GM19324 (cell line): Measurements from ENCODE around the gene TOMM40.
A peak's percentile ranks its signal among the peaks of the same experiment; 100 is the strongest.
"Not testable (repeated sequence)": the region's sequence is repeated elsewhere in the genome, so short reads cannot be mapped to it uniquely, and the experiment has no call there.

ENCODE experiments used
- ATAC-seq: cut with Tn5 transposase; IDR thresholded peaks from one replicate; pipeline ENCODE4 v1.9.1; 2021; ENCODE audit warnings: mild to moderate bottlenecking, moderate library complexity; ENCODE audit not compliant: unreplicated experiment, low FRiP score

Gene TOMM40

GRCh38 chr19:44891016-44891882 lies at the start of gene TOMM40:
Gene TOMM40, plus strand, starts transcription at chr19:44891254. Its CDS starts 162 bp downstream, at chr19:44891416.
- peak; percentile 72 for ATAC-seq

DNA sequence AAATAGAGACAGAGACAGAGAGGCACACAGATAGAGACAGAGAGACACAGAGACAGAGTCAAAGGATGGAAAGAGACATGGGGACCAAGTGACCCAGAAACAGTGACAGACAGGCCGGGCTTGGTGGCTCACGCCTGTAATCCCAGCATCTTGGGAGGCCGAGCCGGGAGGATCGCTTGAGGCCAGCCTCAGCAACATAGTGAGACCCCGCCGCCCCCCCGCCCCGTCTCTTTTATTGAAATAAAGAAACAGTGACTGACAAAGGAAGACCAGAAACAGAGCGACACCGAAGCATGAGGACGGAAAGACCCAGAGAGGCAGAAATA lies 45.8 kb upstream of the TOMM40 start:
- ATAC-seq = no peak

- ATAC-seq = no peak
Observed at GRCh38 chr19:44845612-44846454, 45.2 kb upstream of the TOMM40 start, which contains the start of gene NECTIN2. Gene NECTIN2, plus strand, starts transcription at chr19:44846297. Its CDS starts 229 bp downstream, at chr19:44846526.

- ATAC-seq = no peak
Observed at GRCh38 chr19:44846455-44847143, 44.5 kb upstream of the TOMM40 start.

DNA sequence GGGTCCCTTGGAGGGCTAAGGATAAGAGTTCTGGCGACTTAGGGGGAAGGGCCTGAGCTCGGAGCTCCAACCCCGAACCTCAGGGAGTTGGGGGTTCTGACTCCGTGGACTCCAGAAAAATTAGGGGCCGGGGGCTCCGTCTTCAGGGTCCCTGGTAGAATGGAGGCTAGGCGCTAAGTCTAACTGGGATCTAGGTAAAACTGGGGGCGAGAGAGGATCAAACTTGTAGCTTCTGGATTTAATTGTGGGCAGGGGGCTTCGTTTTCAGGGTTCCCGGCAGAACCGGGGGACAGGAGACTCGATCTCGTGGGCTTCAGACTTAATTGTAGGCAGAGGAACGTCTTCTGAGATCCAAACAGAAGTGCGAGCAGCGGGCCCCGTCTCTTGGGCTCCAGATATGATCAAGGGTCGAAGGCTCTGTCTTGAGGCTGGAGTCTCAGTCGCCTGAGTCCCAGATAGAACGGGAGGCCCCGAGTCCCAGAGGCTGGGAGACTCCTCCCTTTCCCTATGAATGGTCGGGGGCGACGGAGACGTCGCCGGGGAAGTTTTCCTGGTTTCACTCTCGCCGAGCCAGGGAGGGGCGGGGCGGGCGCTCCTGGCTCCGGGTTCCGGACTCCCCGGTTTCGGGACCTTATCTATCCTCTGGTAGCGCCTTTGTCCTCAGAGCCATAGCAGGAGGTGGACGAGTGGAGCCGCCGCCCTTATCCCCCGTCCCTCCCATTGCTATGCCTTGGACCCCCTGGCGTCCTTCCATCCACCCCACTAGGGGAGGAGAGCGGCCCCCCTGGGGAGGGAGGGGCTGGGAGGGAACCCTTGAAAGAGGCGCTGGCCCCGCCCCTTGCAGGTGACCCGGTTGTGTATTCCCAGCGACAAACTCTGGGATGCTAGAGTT lies 43.7 kb upstream of the TOMM40 start:
- no peak for ATAC-seq

DNA sequence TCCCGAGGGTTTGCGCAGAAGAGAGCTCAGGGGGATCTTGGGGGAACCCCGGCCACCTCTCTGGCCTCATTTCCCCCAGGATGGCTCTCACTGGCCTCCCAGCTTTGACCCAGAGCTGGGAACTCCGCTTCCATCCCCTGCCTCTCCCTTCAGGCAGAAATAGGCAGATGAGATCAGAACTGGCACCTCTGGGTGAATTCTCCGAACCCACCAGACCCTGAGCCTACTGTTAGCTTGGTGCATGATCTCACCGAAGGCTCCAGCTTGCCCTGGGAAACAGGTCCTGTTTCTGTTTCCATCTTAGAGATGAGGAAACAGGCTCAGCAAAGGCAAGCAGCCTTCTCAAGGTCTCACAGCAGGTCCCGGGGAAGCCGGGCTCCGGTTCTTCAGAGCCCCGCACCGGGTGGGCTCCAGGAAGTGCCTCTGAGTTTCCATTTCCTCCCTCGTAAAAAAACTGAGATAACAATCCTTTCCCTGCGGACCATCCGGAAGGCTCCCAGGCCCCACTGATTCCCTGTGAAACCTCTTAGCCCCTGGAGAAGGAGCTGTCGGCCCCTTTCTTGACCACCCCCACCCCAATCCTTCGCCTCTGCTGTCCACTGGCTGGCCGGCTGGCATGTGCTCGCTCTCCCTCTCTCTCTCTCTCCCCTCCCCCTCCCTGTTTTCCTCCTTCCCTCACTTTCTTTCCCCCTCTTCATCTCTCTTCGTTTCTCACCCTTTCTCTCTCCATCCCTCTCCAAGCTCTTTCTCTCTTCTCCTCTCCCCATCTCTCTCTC lies 42.8 kb upstream of the TOMM40 start:
- no peak for ATAC-seq

DNA sequence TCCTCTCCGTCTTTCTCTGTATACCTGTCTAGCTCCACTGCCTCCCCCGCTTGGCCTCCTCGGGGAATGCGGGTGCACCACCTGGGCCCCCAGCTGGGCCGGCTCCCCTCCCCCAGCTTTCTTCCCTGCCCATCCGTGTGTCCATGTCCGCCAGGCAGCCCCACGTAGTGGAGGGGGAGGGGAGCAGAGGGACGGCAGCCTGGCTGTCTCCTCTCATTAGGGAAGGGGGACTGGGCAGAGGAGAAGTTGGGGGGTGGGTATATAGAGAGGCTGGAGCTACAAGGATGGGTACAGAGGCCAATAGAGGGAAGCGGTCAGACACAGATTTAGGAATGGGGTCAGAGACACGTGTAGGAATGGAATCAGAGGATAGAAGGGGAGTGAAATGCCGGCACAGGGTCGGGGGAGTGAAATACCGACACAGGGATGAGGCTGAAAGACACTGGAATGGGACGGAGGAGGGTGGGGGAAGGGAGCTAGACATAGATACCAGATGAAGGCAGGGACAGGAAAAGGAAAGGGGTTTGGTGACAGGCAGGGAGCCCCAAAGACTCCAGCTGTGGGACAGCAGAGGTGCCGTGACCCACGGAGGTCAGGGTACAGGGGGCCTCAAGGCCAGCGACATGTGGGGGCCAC lies 42.1 kb upstream of the TOMM40 start:
- ATAC-seq = no peak

DNA sequence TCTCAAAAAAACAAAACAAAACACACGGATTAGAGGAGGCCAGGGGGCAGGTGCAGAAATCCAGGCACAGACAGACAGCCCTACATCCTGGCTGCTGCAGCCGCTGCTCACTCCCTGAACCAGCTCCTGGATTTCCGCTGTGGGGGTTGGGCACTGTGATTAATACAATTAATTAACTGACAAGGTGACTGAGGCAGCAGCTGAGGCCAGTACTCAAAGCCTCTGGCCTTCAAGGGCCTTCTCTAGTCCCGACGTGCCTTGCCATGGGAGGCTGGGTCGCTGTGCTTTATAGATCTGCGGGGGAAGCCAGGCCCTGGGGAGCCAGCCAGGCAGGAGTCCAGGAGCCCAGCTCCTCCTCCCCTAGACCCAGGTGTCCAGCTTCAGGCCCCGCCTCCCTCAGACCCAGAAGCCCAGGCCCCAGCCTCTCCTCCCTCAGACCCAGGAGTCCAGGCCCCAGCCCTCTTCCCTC lies 40.4 kb upstream of the TOMM40 start:
- no peak for ATAC-seq

- ATAC-seq = no peak
Observed at GRCh38 chr19:44851427-44851826, 39.6 kb upstream of the TOMM40 start.

- ATAC-seq = no peak
Observed at GRCh38 chr19:44855606-44856005, 35.4 kb upstream of the TOMM40 start.

- ATAC-seq = no peak
Observed at GRCh38 chr19:44856421-44857083, 34.5 kb upstream of the TOMM40 start.

GRCh38 chr19:44857837-44858236 lies 33.2 kb upstream of the TOMM40 start:
- ATAC-seq = no peak

GRCh38 chr19:44861576-44861975 lies 29.5 kb upstream of the TOMM40 start:
- not testable (repeated sequence) for ATAC-seq

GRCh38 chr19:44863990-44864389 lies 27.1 kb upstream of the TOMM40 start:
- no peak for ATAC-seq

DNA sequence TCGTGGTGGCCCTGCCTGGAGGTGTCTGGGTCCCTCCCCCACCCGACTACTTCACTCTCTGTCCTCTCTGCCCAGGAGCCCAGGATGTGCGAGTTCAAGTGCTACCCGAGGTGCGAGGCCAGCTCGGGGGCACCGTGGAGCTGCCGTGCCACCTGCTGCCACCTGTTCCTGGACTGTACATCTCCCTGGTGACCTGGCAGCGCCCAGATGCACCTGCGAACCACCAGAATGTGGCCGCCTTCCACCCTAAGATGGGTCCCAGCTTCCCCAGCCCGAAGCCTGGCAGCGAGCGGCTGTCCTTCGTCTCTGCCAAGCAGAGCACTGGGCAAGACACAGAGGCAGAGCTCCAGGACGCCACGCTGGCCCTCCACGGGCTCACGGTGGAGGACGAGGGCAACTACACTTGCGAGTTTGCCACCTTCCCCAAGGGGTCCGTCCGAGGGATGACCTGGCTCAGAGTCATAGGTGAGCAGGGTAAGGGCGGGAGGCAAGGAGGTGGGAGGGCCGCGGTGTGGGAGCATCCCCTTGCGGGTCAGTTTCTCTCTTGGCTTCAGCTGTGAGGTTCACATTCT lies 25.8 kb upstream of the TOMM40 start:
- no peak for ATAC-seq

DNA sequence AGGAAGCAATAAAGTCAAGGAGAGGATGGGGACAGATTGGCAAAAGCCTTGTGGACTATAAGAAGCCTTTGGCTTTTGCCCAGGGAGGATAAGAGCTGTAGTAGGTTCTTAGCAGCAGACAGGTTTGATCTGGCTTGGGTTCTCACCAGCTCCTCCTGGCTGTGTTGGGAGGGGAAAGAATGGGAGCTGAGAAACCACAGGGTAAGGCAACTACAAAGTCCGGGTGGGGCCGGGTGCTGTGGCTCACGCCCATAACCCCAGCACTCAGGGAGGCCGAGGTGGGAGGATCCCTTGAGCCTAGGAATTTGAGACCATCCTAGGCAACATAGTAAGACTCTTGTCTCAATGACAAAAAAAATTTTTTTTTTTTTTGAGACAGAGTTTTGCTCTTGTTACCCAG lies 24.4 kb upstream of the TOMM40 start:
- no peak for ATAC-seq

DNA sequence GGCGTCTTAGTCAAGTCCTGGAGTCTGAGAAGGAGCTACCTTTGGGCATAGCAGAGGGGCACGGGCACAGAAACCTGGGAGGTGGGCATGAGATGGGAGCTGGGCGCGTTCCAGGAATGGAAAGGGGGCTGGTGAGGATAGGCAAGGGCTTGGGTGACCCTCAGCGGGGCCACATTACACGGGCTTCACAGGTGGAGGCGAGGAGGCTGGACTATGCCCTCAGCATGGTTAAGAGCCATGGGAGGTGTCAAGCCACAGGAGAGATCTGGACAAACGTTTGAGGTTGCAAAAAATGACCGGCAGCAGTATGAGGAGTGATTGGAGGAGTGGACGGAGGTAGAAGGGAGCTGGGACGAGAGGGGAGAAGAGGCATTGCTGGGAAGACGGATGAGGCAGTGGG lies 23.5 kb upstream of the TOMM40 start:
- no peak for ATAC-seq
